ENCODE data around the gene SEC62. TPM values are rescaled to one million over a fixed set of nuclear protein-coding genes. Genes with fewer than 3 reads are reported as not detected.

Gene SEC62
- total RNA-seq, 1 donor from 2014 or later = 94.6 TPM

GRCh38 chr3:169998668-169999131 lies 32.1 kb downstream of the SEC62 start:
- Mint-ChIP-seq H3K9me3 (ENCODE audit: low read depth) (no peaks in the 10 kb centered on the region), H3K4me1 (ENCODE audit: low read depth) (peaks cover 2% of the 10 kb centered on the region), H3K36me3 (ENCODE audit: insufficient read depth) (peaks cover 7% of the 10 kb centered on the region), H3K27ac (no peak overlapping the region), H3K27me3 (no peaks in the 10 kb centered on the region), H3K4me3 (ENCODE audit: low read depth) (no peak overlapping the region)
- no peak for DNase-seq (ENCODE audit: low spot score, unreplicated experiment)
- no peak for TF ChIP-seq CTCF (IDR thresholded peaks at IDR 0.05; ENCODE audit: unreplicated experiment)

DNA sequence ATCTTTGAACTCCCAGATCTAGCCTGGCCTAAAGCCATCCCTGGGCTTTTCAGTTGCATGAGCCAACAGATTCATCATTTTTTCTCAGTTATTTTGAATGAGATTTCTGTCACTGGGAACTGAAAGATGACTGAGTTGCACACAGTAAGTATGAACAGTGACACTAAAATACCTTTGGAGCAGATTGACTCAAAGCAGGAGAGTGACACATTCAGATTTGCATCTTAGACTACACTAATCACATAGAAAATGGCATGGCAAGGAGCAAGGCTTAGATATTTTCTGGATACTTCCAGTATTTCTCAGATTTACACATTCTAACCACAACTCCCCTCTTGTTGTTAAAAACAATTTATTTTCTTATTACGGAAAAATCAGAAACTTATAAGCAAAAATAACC lies 32.8 kb downstream of the SEC62 start:
- peaks cover 7% of the 10 kb centered on the region for H3K36me3 Mint-ChIP-seq (ENCODE audit: insufficient read depth)
- no peaks in the 10 kb centered on the region for H3K27me3 Mint-ChIP-seq
- no peak overlapping the region for H3K4me3 Mint-ChIP-seq (ENCODE audit: low read depth)
- no peak for TF ChIP-seq CTCF (IDR thresholded peaks at IDR 0.05; ENCODE audit: unreplicated experiment)
- H3K4me1 Mint-ChIP-seq (ENCODE audit: low read depth) = peaks cover 7% of the 10 kb centered on the region
- H3K27ac Mint-ChIP-seq = no peak overlapping the region
- H3K9me3 Mint-ChIP-seq (ENCODE audit: low read depth) = no peaks in the 10 kb centered on the region
- DNase-seq (ENCODE audit: low spot score, unreplicated experiment) = no peak

- DNase-seq (ENCODE audit: low spot score, unreplicated experiment) = no peak
- H3K4me3 Mint-ChIP-seq (ENCODE audit: low read depth) = no peak overlapping the region
- H3K27ac Mint-ChIP-seq = no peak overlapping the region
- H3K27me3 Mint-ChIP-seq = no peaks in the 10 kb centered on the region
- H3K4me1 Mint-ChIP-seq (ENCODE audit: low read depth) = peaks cover 7% of the 10 kb centered on the region
- no peaks in the 10 kb centered on the region for H3K9me3 Mint-ChIP-seq (ENCODE audit: low read depth)
- TF ChIP-seq CTCF (IDR thresholded peaks at IDR 0.05; ENCODE audit: unreplicated experiment) = no peak
- H3K36me3 Mint-ChIP-seq (ENCODE audit: insufficient read depth) = peaks cover 7% of the 10 kb centered on the region
Observed at GRCh38 chr3:170000051-170000450, 33.4 kb downstream of the SEC62 start.

- peaks cover 5% of the 10 kb centered on the region for H3K36me3 Mint-ChIP-seq (ENCODE audit: insufficient read depth)
- H3K9me3 Mint-ChIP-seq (ENCODE audit: low read depth) = no peaks in the 10 kb centered on the region
- no peak for TF ChIP-seq CTCF (IDR thresholded peaks at IDR 0.05; ENCODE audit: unreplicated experiment)
- H3K27ac Mint-ChIP-seq = no peak overlapping the region
- H3K4me1 Mint-ChIP-seq (ENCODE audit: low read depth) = peaks cover 7% of the 10 kb centered on the region
- no peak for DNase-seq (ENCODE audit: low spot score, unreplicated experiment)
- H3K27me3 Mint-ChIP-seq = peaks cover 5% of the 10 kb centered on the region
- no peak overlapping the region for H3K4me3 Mint-ChIP-seq (ENCODE audit: low read depth)
Observed at GRCh38 chr3:170002231-170002630, 35.6 kb downstream of the SEC62 start.

- peaks cover 7% of the 10 kb centered on the region for H3K4me1 Mint-ChIP-seq (ENCODE audit: low read depth)
- no peaks in the 10 kb centered on the region for H3K9me3 Mint-ChIP-seq (ENCODE audit: low read depth)
Observed at GRCh38 chr3:170002879-170003278, 36.3 kb downstream of the SEC62 start.

More at GRCh38 chr3:170002879-170003278, 36.3 kb downstream of the SEC62 start:
- DNase-seq (ENCODE audit: low spot score, unreplicated experiment) = no peak
- H3K36me3 Mint-ChIP-seq (ENCODE audit: insufficient read depth) = peaks cover 5% of the 10 kb centered on the region
- H3K27ac Mint-ChIP-seq = no peak overlapping the region
- H3K27me3 Mint-ChIP-seq = peaks cover 5% of the 10 kb centered on the region
- TF ChIP-seq CTCF (IDR thresholded peaks at IDR 0.05; ENCODE audit: unreplicated experiment) = no peak
- H3K4me3 Mint-ChIP-seq (ENCODE audit: low read depth) = no peak overlapping the region

Data from progenitor cell of endocrine pancreas (in vitro differentiated cells).